Activated CD8-positive, alpha-beta memory T cell treated with anti-CD3 and anti-CD28 coated beads, Interleukin-2, amount 50 U/mL, for 24 hours (primary cell): ENCODE data around the gene PLOD2.

Source experiments
- DNase-seq: peaks from one replicate; pipeline ENCODE4 v3.0.0-alpha.2; 2020; ENCODE audit errors: extremely low read depth

The PLOD2 gene

DNA sequence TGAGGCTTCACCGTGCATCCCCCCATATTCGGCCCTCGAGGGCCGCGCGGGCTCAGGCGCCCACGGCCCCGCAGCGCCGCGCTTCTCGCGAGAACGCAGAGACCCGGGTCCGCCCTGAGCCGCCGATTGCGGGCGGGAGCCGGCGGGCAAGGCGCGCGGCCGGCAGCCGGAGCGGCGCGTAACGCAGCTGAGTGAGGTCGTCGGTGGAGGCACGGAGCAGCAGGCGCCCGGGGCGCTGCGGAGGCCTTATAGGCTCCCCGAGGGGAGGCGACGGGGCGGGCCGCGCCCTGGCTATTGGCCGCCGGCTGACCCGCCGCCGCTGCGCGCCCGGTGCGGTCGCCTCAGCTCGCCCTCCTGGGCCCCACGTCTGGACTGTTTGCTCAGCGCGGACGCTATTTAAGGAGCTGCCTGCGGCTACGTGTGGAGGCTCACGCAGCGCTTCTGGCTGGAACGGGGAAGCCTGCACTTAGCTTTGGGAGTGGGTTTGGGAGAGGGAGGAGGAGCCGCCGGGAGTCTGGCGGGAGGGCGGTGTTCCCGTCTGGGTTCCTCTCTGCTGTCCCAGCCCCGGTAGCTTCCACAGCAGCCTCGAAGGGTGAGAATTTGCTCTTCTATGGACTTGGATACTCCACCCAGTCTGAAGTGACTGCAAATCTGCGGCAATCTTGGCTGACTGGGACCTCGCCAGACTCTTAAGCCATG is at the start of gene PLOD2:
Gene PLOD2, minus strand, starts transcription at position 221 of the 699 bp plus-strand sequence. Its CDS starts 195 bp downstream, at position 26.
- DNase-seq = no peak

DNA sequence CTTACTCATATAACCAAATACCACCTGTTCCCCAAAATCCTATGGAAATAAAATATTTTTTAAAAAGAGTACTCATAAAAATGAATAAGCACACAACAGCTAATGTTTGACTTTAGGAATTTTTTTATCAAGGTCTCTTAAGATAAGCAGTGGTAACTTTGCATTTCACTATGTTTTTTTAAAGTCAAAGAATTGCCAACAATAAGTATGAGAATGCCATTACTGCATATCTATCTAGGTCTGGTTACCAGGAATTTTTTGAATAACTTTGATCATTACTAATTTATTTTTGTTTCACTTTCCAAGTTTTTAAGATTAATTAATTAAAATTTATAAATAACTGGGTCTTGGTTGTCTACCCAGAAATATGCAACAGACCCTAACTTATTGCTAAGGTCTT is 48.4 kb upstream of the PLOD2 start:
- no peak for DNase-seq

DNA sequence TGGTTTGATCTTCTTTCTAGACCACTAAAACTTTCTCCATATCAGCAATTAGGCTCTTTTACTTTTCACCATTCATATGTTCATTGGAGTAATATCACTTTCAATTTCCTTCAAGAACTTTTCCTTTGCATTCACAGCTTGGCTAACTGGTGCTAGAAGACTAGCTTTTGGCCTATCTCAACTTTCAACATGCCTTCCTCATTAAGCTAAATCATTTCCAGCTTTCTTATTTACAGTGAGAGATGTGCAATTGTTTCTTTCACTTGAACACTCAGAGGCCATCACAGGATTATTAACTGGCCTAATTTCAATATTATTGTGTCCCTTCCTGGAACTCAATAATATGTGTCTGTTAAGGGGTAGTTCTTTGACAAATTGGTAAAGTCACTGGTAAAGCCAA is 42.8 kb upstream of the PLOD2 start:
- no peak for DNase-seq

DNA sequence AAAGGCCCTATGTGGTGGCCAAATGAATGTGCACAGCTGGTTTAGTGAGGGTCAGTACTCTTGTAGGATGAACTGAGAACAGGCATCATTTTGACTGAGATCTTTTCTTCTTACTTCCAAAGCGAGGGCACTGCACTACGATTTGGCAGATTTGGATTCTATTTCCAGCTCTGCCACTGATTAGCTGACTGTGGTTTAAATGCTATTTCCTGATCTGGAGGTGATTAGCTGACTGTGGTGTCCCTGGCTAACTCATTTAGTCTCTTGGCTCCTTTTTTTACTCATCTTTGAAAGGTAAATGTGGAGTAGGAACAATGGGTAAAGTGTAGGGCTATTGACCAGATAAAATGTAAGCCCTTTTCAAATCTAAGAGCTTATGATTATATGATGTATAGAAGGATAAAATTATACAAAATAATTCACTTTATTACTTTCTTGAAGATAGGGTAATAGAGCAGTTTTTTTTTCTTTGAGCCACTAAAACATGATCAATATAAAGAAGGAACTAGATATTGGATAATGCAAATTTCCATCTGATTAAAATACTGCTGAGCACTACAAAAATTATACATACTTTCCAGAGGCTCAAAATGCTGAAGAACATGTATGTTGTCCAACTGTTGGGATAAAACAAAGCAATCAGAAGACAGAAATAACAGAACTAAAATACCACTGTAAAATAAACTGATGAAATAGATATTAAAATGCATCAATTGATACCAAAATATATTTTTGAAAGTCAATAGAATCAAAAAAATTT is 39.7 kb upstream of the PLOD2 start:
- DNase-seq = no peak

DNA sequence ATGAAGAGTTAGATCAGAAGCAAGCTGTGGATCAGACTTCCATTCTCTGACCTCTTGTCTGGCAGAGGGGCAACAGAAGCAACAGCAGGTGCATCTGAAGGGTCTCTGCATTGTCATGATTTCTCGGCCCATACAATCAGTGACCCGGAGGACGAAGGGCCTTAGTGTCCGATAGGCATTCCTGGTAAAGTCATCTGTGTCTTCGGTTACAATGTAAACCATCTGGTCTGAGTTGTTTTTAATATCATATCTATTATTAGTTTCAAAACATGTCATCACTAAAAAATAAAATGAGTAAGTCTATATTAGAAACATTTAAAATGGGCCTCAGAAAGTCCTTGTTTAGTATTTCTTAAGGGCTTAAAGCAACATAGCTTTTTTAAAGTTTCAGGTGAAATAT is 38.8 kb upstream of the PLOD2 start:
- no peak for DNase-seq

GRCh38 chr3:146196789-146197188 is 35.8 kb upstream of the PLOD2 start:
- no peak for DNase-seq

- DNase-seq = no peak
Measured at GRCh38 chr3:146195605-146196004, 34.6 kb upstream of the PLOD2 start.

DNA sequence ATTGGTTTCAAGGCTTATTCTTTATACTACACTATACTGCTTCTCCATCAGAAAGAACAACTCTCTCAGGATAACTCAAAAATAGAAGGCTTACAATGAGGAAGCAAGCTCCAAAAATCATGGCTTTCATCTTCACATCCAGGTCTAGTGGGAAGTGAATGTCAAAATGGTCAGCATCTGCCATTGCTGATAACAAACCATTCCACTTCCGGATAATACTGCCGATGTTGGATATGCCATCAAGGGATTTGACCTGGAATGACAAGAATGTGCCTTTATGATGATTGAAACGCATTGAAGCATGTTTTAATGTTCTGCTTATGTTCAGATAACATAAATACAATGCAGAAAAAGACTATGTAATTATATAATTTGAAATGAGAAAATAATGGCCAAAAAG is 34.0 kb upstream of the PLOD2 start:
- DNase-seq = no peak

- no peak for DNase-seq
Measured at GRCh38 chr3:146191051-146191450, 30.1 kb upstream of the PLOD2 start.

GRCh38 chr3:146189519-146190173 is 28.7 kb upstream of the PLOD2 start:
- DNase-seq = no peak

- no peak for DNase-seq
Measured at GRCh38 chr3:146187334-146187950, 26.5 kb upstream of the PLOD2 start.

GRCh38 chr3:146184241-146185015 is 23.4 kb upstream of the PLOD2 start:
- no peak for DNase-seq

GRCh38 chr3:146181216-146181615 is 20.2 kb upstream of the PLOD2 start:
- DNase-seq = no peak

GRCh38 chr3:146180376-146180775 is 19.4 kb upstream of the PLOD2 start:
- no peak for DNase-seq

GRCh38 chr3:146178006-146178689 is 17.2 kb upstream of the PLOD2 start:
- DNase-seq = no peak

DNA sequence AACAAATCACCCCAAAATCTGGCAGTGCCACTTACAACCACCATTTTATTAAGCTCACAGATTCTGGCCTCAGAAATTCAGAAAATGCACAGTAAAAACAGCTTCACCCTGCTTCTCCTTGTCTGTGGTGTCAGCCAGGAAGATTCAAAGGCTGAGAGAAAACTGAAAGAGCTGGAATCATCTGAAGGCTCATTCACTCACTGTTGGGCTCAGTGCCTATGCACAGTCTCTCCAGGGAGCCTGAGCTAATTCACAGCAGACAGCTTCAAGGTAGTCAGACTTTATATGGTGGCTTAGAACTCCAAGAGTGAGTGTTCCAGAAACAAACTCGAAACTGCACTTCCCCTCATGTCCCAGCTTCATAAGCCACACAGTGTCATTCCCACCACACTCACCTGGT is 16.5 kb upstream of the PLOD2 start:
- DNase-seq = no peak

DNA sequence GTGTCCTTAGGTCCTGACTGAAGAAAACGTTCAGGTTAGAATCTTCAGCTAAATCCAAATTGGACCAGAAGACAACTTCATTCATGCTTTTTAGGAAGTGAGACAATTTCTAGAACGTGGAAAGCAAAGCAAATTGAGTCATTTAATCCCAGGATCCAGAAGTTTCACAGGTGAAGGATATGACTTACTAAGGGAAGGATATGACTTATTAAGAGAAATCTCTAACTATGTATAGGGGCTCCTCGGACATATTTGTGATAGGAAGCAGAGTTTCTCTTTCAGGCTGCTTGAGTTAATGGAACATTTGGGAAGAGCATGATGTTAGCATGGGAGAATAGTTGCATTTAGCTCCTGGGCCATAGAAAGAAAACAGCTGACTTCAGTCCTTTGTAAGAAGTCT is 16.1 kb upstream of the PLOD2 start:
- no peak for DNase-seq

DNA sequence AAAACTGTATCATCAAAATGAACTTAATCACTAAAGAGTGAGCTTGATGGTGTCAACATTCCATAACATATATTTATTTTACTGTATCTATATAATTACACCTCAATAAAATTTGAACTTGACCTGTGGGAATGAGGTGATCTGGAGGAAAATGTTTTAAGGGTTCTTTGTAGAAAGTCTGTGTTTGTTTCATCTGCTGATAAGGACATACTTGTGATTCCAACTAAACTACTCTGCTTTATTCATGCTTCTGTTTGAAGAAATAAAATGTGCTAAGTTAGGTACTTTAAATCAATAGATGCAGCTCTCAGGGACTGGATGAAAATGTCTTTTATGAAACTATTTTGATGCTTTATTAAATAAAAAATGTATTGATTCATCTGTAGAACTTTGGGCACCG is 11.6 kb upstream of the PLOD2 start:
- DNase-seq = no peak

- DNase-seq = no peak
Measured at GRCh38 chr3:146170591-146170990, 9.6 kb upstream of the PLOD2 start.

DNA sequence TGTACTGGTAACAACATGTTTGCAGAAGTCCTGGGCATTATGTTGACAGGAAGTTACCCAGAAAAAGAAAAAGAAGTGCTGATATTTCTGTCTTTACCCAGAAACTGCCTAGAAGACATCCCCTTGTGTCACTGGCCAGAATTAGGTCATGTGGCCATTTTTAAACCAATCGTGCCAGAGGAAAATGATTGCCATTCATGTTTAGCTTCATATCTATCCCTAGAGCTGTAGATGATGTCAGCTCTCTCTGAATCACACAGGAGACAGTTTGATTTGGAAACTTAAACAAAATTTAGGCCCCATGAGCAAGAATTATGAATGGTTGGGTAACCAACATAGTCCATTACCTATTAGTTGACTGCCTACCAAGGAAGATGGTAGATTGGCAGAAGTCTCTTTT is 8.9 kb upstream of the PLOD2 start:
- no peak for DNase-seq

DNA sequence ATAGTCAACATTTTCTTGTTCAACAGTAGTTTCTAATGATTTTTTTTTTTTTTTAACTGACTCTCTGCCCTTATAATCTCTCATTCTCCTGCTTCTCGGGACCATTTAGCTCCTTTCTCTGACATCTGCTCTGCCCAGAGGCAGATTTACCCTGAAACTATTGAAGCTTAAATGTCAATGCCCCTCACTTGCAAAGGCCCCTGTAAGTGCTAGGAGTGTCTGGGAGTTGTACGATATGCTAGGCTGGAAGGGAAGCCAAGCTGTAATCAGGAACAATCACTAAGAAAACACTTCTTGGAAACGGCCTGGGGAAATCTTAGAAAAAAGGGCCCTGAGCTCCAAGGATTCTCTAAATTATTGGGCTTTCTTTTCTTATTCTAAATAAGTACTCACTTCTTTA is 5.8 kb upstream of the PLOD2 start:
- no peak for DNase-seq
